PC-9 (cell line): ENCODE measurements around the gene ANK2.

Experiments
- EZH2 ChIP-seq: fragments of 200-600 bp; sonication (generic); IDR thresholded peaks from 2 replicates; pipeline ENCODE4 v1.8.0; 2017; ENCODE audit warnings: antibody characterized with exemption, low read depth
- TF ChIP-seq, protein P1 (sequence below): fragments of 200-600 bp; sonication (generic); conservative IDR thresholded peaks from 2 replicates; pipeline ENCODE4 v1.6.1; 2017; ENCODE audit warnings: mixed run types, antibody characterized with exemption, mild to moderate bottlenecking, moderate library complexity

DNA sequence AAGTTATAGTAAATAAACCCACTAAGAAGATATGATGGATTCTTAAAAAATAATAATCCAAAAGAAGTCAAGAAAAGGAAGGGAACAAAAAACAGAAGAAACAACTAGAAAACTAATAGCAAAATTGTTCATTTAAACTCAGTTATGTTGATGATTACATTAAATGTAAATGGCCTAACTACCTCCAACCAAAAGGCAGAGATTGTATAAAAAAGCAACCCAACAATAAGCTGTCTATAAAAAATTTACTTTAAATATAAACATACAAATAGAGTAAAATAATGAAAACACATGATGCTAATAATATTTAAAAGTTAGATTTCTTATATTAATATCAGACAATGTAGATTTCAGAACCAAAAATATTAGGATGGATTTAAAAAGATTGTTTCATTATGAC lies 371.5 kb downstream of the ANK2 start:
- TF ChIP-seq, protein P1, sequence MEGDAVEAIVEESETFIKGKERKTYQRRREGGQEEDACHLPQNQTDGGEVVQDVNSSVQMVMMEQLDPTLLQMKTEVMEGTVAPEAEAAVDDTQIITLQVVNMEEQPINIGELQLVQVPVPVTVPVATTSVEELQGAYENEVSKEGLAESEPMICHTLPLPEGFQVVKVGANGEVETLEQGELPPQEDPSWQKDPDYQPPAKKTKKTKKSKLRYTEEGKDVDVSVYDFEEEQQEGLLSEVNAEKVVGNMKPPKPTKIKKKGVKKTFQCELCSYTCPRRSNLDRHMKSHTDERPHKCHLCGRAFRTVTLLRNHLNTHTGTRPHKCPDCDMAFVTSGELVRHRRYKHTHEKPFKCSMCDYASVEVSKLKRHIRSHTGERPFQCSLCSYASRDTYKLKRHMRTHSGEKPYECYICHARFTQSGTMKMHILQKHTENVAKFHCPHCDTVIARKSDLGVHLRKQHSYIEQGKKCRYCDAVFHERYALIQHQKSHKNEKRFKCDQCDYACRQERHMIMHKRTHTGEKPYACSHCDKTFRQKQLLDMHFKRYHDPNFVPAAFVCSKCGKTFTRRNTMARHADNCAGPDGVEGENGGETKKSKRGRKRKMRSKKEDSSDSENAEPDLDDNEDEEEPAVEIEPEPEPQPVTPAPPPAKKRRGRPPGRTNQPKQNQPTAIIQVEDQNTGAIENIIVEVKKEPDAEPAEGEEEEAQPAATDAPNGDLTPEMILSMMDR, result no peak
- no peak for TF ChIP-seq EZH2
